Osteocyte (in vitro differentiated cells): ENCODE measurements around the gene KCNC4. TPM values are rescaled to one million over a fixed set of nuclear protein-coding genes. Genes with fewer than 3 reads are reported as not detected.

Source experiments
- DNase-seq: peaks from one replicate; pipeline ENCODE4 v3.0.0; 2021; ENCODE audit warnings: mixed read lengths; ENCODE audit not compliant: unreplicated experiment; ENCODE audit errors: extremely low spot score
- H3K27ac Mint-ChIP-seq: one replicate; pipeline ENCODE4 v1.8.0; 2021; ENCODE audit warnings: mild to moderate bottlenecking, mixed read lengths; ENCODE audit not compliant: unreplicated experiment
- H3K27me3 Mint-ChIP-seq: one replicate; pipeline ENCODE4 v1.8.0; 2021; ENCODE audit warnings: mixed read lengths; ENCODE audit not compliant: unreplicated experiment
- H3K36me3 Mint-ChIP-seq: one replicate; pipeline ENCODE4 v1.8.0; 2021; ENCODE audit warnings: mixed read lengths; ENCODE audit not compliant: unreplicated experiment
- H3K4me1 Mint-ChIP-seq: one replicate; pipeline ENCODE4 v1.8.0; 2021; ENCODE audit warnings: mixed read lengths; ENCODE audit not compliant: unreplicated experiment
- H3K4me3 Mint-ChIP-seq: one replicate; pipeline ENCODE4 v1.8.0; 2021; ENCODE audit warnings: mild to moderate bottlenecking, moderate library complexity, mixed read lengths; ENCODE audit not compliant: unreplicated experiment
- H3K9me3 Mint-ChIP-seq: one replicate; pipeline ENCODE4 v1.8.0; 2021; ENCODE audit warnings: mixed read lengths; ENCODE audit not compliant: unreplicated experiment
- CTCF ChIP-seq: fragments of 200-600 bp; sonication (generic); IDR thresholded peaks from 2 replicates; pipeline ENCODE4 v1.5.0; 2021; ENCODE audit warnings: antibody characterized with exemption, mild to moderate bottlenecking, moderate library complexity
- total RNA-seq: library from RNA; stranded (reverse); gene quantifications from 2 replicates; pipeline ENCODE4 v1.2.1, GENCODE V29; 2021

The KCNC4 gene
- total RNA-seq, 1 donor from 2014 or later: 2.0 TPM

- Mint-ChIP-seq H3K36me3 (no peaks in the 10 kb centered on the region), H3K4me3 (no peak overlapping the region), H3K27ac (no peak overlapping the region), H3K9me3 (no peaks in the 10 kb centered on the region), H3K4me1 (no peaks in the 10 kb centered on the region), H3K27me3 (no peaks in the 10 kb centered on the region)
- TF ChIP-seq CTCF: no peak
- DNase-seq: no peak
Observed at GRCh38 chr1:110228381-110228780, 18.3 kb downstream of the KCNC4 start.

- Mint-ChIP-seq H3K36me3 (no peaks in the 10 kb centered on the region), H3K27ac (no peak overlapping the region), H3K9me3 (no peaks in the 10 kb centered on the region), H3K4me3 (no peak overlapping the region), H3K4me1 (peaks cover 1% of the 10 kb centered on the region), H3K27me3 (no peaks in the 10 kb centered on the region)
- no peak for TF ChIP-seq CTCF
- no peak for DNase-seq
Observed at GRCh38 chr1:110228869-110229268, 18.8 kb downstream of the KCNC4 start.

- H3K9me3 Mint-ChIP-seq: no peaks in the 10 kb centered on the region
- H3K4me3 Mint-ChIP-seq: no peak overlapping the region
- no peak overlapping the region for H3K27ac Mint-ChIP-seq
- H3K36me3 Mint-ChIP-seq: no peaks in the 10 kb centered on the region
- H3K4me1 Mint-ChIP-seq: peaks cover 1% of the 10 kb centered on the region
- DNase-seq: no peak
- H3K27me3 Mint-ChIP-seq: no peaks in the 10 kb centered on the region
- TF ChIP-seq CTCF: no peak
Observed at GRCh38 chr1:110229348-110230001, 19.4 kb downstream of the KCNC4 start.

GRCh38 chr1:110230381-110231199 lies 20.5 kb downstream of the KCNC4 start:
- Mint-ChIP-seq H3K4me1 (peaks cover 1% of the 10 kb centered on the region), H3K36me3 (no peaks in the 10 kb centered on the region), H3K9me3 (no peaks in the 10 kb centered on the region), H3K27me3 (no peaks in the 10 kb centered on the region), H3K27ac (no peak overlapping the region), H3K4me3 (no peak overlapping the region)
- DNase-seq: no peak
- no peak for TF ChIP-seq CTCF

GRCh38 chr1:110233861-110234260 lies 23.7 kb downstream of the KCNC4 start:
- Mint-ChIP-seq H3K36me3 (no peaks in the 10 kb centered on the region), H3K27ac (no peak overlapping the region), H3K4me1 (peaks cover 1% of the 10 kb centered on the region), H3K27me3 (no peaks in the 10 kb centered on the region), H3K9me3 (no peaks in the 10 kb centered on the region), H3K4me3 (no peak overlapping the region)
- no peak for DNase-seq
- no peak for TF ChIP-seq CTCF
